ENCODE results near the gene SDC4. TPM values are rescaled to one million over a fixed set of nuclear protein-coding genes. Genes with fewer than 3 reads are reported as not detected.

SDC4 gene
- total and polyA plus RNA-seq, 10 of the 15 experiments (the other 5 are each of a cell fraction or from before 2014, with no cell fraction given), result 0.52 to 11.3 (median 1.4) TPM

- POLR2A ChIA-PET, result no interaction called here
- H3K4me1 ChIP-seq (ENCODE audit: control insufficient read depth, insufficient read depth, low read length), result no peaks in the 10 kb centered on the region
- no peak overlapping the region for H3K4me3 ChIP-seq
- no peak for ATAC-seq
- no peak overlapping the region for H2AFZ ChIP-seq (ENCODE audit: control insufficient read depth, low read depth, low read length)
- SMC1A ChIA-PET (ENCODE audit: uncharacterized antibody, unreplicated experiment), result interaction anchor here (1.0 kb wide), 1 partner anchor 17 kb away, joined by 5 read pairs; no protein-coding TSS in a partner anchor
- H4K20me1 ChIP-seq (ENCODE audit: control insufficient read depth, insufficient read depth), result no peaks in the 10 kb centered on the region; the same call in 1 of the 2 replicates
- no peak overlapping the region for H3K4me2 ChIP-seq (ENCODE audit: control insufficient read depth, insufficient read depth)
- in situ Hi-C loops (cut with MboI), result no loop called here
- H3K36me3 ChIP-seq (ENCODE audit: control insufficient read depth in 2 of 2, insufficient read depth in 2 of 2, low read length in 1 of 2), result no peaks in the 10 kb centered on the region; a peak in 1 of 4 replicates
- no peak for DNase-seq (ENCODE audit: low read depth, low spot score)
- CTCF ChIA-PET, result interaction anchor here (0.6 to 1.5 kb wide), 3 partner anchors 18 to 36 kb away, joined by 3 to 4 read pairs (median 4); no protein-coding TSS in a partner anchor
- H3K79me2 ChIP-seq (ENCODE audit: control insufficient read depth, insufficient read depth, low read length), result no peaks in the 10 kb centered on the region
- 45% methylated on average over 7 of the region's 7 CpGs for WGBS (ENCODE audit: insufficient coverage, insufficient replicate concordance, low lambda C conversion rate, missing lambda C conversion rate)
- intact Hi-C loops (cut with micrococcal nuclease; ENCODE audit: unreplicated experiment), result no loop called here
- no peak overlapping the region for H3K27ac ChIP-seq (ENCODE audit: control insufficient read depth, insufficient read depth)
- H3K9ac ChIP-seq (ENCODE audit: control insufficient read depth, insufficient read depth, low read length), result no peak overlapping the region
- no peaks in the 10 kb centered on the region for H3K27me3 ChIP-seq (replicated peaks in 1 of 2; ENCODE audit: control insufficient read depth in 2 of 2, insufficient read depth in 2 of 2, low read length in 1 of 2)
- no TSS peak for BruUV-seq (replicated peaks)
- no peak for FAIRE-seq
- RAD21 ChIA-PET (ENCODE audit: unreplicated experiment), result interaction anchor here (2.3 kb wide), 1 partner anchor 107 kb away, joined by 5 read pairs; no protein-coding TSS in a partner anchor
- H3K9me3 ChIP-seq (replicated peaks; ENCODE audit: control insufficient read depth, insufficient read depth, low read length), result no peaks in the 10 kb centered on the region
- TF ChIP-seq ZBTB33 (IDR thresholded peaks at IDR 0.05) (no peak), ELK1 (IDR thresholded peaks at IDR 0.05; ENCODE audit: low read depth, low read length) (no peak), SREBF2 (IDR thresholded peaks at IDR 0.05; ENCODE audit: low read length) (no peak), YBX1 (IDR thresholded peaks at IDR 0.05) (no peak), HCFC1 (IDR thresholded peaks at IDR 0.05; ENCODE audit: low read length) (no peak), IRF3 (IDR thresholded peaks at IDR 0.05) (no peak), ATF2 (IDR thresholded peaks at IDR 0.05; ENCODE audit: low read length) (no peak), CREM (IDR thresholded peaks at IDR 0.05; ENCODE audit: low read depth) (no peak), NFYB (IDR thresholded peaks at IDR 0.05; ENCODE audit: insufficient read depth, low read depth, low read length) (no peak), NR2C2 (IDR thresholded peaks at IDR 0.05; ENCODE audit: borderline replicate concordance, control insufficient read depth, insufficient read length, low read depth) (no peak), ZBTB40 (IDR thresholded peaks at IDR 0.05; ENCODE audit: borderline replicate concordance) (no peak)
These were observed 18.5 kb downstream of the SDC4 start for GRCh38 chr20:45329497-45330319.

Measured in GM12878 (cell line).